RPMI8226 (cell line): Measurements from ENCODE around the gene FAM234A.

Experiments used
- DNase-seq: peaks from one replicate; pipeline ENCODE4 v3.0.0-alpha.2; 2015

Gene FAM234A

DNA sequence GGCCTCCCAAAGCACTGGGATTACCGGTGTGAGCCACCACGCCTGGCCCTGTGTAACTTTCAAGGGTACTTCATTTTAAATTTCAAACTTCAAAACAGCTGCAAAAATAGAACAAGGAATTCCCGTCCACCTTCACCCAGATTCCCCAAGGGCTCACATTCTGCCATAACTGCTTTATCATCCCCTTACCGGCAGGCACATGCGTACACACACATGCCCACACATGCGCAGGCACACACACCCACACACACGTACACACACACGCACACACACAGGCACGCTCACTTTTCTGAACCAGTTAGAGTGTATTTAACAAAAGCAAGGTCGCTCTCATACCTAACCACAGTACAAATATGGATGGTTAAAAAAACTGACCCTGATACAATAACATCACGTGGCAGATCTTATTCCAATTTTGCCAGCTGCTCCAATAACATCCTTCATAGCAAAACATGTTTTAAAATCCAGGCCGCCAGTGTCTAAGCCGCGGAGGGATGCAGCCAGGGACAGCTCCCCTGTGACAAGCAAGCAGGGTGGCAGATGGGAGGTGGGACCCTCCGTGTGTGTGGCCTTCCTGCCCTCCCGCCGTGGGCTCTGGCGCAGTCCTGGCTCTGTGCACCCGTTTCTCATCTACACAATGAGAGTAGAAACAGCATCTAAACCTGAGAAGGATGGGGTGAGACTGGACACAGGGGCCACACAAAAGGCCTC lies 71.5 kb downstream of the FAM234A start:
- no peak for DNase-seq

DNA sequence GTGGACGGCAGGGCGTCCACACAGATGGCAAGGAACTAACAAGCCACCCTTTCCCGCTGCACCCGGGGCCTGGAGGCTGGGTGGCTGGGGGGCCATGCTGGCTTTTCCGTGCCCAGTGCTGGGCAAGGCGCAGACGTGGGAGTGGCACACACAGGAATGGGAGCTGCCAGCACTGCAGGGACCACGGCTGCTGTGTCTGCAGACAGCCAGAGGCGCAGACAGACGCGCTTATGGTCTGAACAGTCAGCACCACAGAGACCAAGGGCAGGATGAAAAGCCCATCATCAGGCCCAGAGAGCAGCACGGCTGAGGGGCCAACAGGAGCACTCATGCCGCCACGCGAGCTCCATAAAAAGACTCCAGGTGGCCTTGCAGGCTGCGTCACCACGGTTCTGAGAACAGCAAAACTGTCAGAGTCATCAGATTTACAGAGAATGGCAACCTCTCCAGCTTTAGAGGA lies 72.3 kb downstream of the FAM234A start:
- DNase-seq: peak; percentile 96

DNA sequence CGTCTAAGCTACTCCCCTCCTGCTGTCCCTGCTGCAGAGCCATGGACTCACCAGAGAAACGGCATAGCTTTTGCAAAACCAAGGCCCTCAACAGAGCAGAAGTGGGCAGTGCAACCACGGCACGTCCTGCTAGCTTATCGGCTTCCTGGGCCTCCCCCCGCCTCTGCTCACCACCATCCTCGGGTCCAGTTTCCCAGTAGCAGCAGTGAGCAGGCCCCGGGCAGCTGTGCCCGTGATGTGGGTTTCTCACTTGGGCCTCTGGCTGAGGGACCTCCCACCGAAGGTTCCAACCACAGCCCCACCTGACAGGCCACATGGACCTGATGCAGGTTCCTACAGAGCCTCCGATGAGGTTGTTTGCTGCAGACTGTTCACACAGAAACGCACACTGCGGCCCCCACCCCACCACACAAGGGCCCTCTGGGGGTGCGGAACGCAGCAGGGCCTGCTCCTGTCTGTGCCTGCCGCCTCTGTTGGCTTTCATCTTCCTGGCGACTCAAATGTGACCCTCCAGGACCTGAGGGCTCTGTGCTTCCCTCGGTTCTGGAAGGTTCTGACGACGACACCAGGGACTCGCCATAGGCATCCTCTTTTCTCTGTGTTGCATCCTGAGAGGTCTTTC lies 73.2 kb downstream of the FAM234A start:
- peak; percentile 60 for DNase-seq

DNA sequence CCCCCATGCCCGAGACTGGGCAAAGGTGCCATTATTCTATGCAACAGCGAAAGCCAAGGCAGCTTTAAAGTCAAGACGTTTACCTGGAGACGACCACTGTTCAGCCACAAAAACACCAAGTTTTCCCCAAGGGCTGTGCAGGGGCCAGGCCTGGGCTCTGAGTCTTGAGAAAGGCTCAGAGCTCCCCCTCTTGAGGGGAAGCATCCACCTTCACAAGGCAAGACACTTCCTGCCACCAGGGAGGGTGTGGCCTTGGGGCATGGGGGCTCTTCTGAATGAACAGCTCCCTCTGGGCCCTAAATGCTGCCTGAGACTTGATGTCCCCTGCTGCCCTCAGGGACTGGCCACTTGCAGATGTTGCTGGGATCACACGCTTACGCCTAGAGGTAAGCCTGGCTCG lies 74.9 kb downstream of the FAM234A start:
- DNase-seq: no peak

GRCh38 chr16:311725-312124 lies 77.1 kb downstream of the FAM234A start:
- no peak for DNase-seq

GRCh38 chr16:314351-314750 lies 79.7 kb downstream of the FAM234A start:
- DNase-seq: no peak

GRCh38 chr16:314795-315299 lies 80.2 kb downstream of the FAM234A start:
- no peak for DNase-seq
